CD8-positive, alpha-beta memory T cell (primary cell): ENCODE measurements around the gene C6orf141. TPM values are rescaled to one million over a fixed set of nuclear protein-coding genes. Genes with fewer than 3 reads are reported as not detected.
"Not testable (repeated sequence)": the region's sequence is repeated elsewhere in the genome, so short reads cannot be mapped to it uniquely, and the experiment has no call there.

Experiments used
- CTCF ChIA-PET: fragments of 350-600 bp; sonication (Branson Sonifier 250); formaldehyde crosslinking; loops from one replicate; lab custom pipeline; 2021; ENCODE audit warnings: antibody characterized with exemption; lab: Charles Lee
- POLR2A ChIA-PET: fragments of 350-600 bp; sonication (Branson Sonifier 250); formaldehyde crosslinking; loops from one replicate; lab custom pipeline; 2021; ENCODE audit warnings: antibody characterized with exemption; lab: Charles Lee
- DNase-seq, 5 donors: peaks; one replicate each; pipeline versions ENCODE4 v3.0.0 to v3.0.0-alpha.2; 2020 to 2022; ENCODE audit warnings: mixed read lengths in 1 of 5
- H3K27ac ChIP-seq: one replicate; pipeline ENCODE4 v1.7.0; 2013; ENCODE audit warnings: low read depth, mild to moderate bottlenecking, low read length, moderate library complexity
- H3K27me3 ChIP-seq: 2 replicates; pipeline ENCODE4 v1.7.0; 2013; ENCODE audit warnings: low read length, mild to moderate bottlenecking; ENCODE audit not compliant: insufficient read depth, poor library complexity, severe bottlenecking
- H3K36me3 ChIP-seq: 2 replicates; pipeline ENCODE4 v1.7.0; 2013; ENCODE audit warnings: mild to moderate bottlenecking, low read length, moderate library complexity; ENCODE audit not compliant: insufficient read depth
- H3K4me1 ChIP-seq: 2 replicates; pipeline ENCODE4 v1.7.0; 2013; ENCODE audit warnings: mild to moderate bottlenecking, low read length, moderate library complexity; ENCODE audit not compliant: insufficient read depth
- H3K4me3 ChIP-seq: 2 replicates; pipeline ENCODE4 v1.7.0; 2013; ENCODE audit warnings: mild to moderate bottlenecking, low read length
- H3K9me3 ChIP-seq: 2 replicates; pipeline ENCODE4 v1.7.0; 2013; ENCODE audit warnings: mild to moderate bottlenecking, low read length
- H3K27ac Mint-ChIP-seq, 8 donors: one replicate each; pipeline ENCODE4 v1.8.0; 2020 to 2021; ENCODE audit warnings: mixed read lengths in 8 of 8, mild to moderate bottlenecking in 6 of 8, inconsistent platforms in 3 of 8, moderate library complexity in 3 of 8
- H3K27me3 Mint-ChIP-seq, 2 donors: one replicate each; pipeline ENCODE4 v1.8.0; 2020 to 2021; ENCODE audit warnings: mixed read lengths in 2 of 2, mild to moderate bottlenecking in 1 of 2, moderate library complexity in 1 of 2
- H3K36me3 Mint-ChIP-seq, 3 donors: one replicate each; pipeline ENCODE4 v1.8.0; 2020 to 2021; ENCODE audit warnings: mixed read lengths in 3 of 3, inconsistent platforms in 1 of 3, mild to moderate bottlenecking in 1 of 3
- H3K4me1 Mint-ChIP-seq, 3 donors: one replicate each; pipeline ENCODE4 v1.8.0; 2020 to 2021; ENCODE audit warnings: mixed read lengths in 3 of 3, inconsistent platforms in 1 of 3, mild to moderate bottlenecking in 1 of 3
- H3K4me3 Mint-ChIP-seq, 7 donors: one replicate each; pipeline ENCODE4 v1.8.0; 2020 to 2021; ENCODE audit warnings: mixed read lengths in 7 of 7, mild to moderate bottlenecking in 6 of 7, moderate library complexity in 4 of 7, inconsistent platforms in 2 of 7
- H3K9me3 Mint-ChIP-seq, 5 donors: one replicate each; pipeline ENCODE4 v1.8.0; 2020 to 2022; ENCODE audit warnings: mixed read lengths in 5 of 5, mild to moderate bottlenecking in 3 of 5, moderate library complexity in 2 of 5, inconsistent platforms in 1 of 5
- polyA plus RNA-seq: library from polyadenylated mRNA; unstranded; fragments of 300-500 nt; fragmentation: Illumina TruSeq; gene quantifications from one replicate; pipeline ENCODE4 v1.2.3, GENCODE V29; 2021
- total RNA-seq, 2 experiments: library from RNA; stranded (reverse); gene quantifications; one replicate each; pipeline ENCODE4 v1.2.3, GENCODE V29; 2021

The C6orf141 gene
- total and polyA plus RNA-seq, 3 experiments from 2014 or later: not detected

- no peak for DNase-seq
- ChIA-PET CTCF (no interaction called here), POLR2A (no interaction called here)
- peaks cover 3 to 12% of the 10 kb centered on the region in 2 donors for H3K27me3 Mint-ChIP-seq
- H3K9me3 Mint-ChIP-seq: no peaks in the 10 kb centered on the region
- no peak overlapping the region for H3K4me3 Mint-ChIP-seq
- no peaks in the 10 kb centered on the region for H3K36me3 Mint-ChIP-seq
- Histone ChIP-seq H3K4me3 (no peak overlapping the region), H3K4me1 (no peaks in the 10 kb centered on the region), H3K9me3 (no peaks in the 10 kb centered on the region), H3K27me3 (no peaks in the 10 kb centered on the region), H3K36me3 (no peaks in the 10 kb centered on the region), H3K27ac (no peak overlapping the region)
- no peak overlapping the region for H3K27ac Mint-ChIP-seq
- H3K4me1 Mint-ChIP-seq: no peaks in the 10 kb centered on the region
Measured at GRCh38 chr6:49565855-49566254, 15.4 kb downstream of the C6orf141 start.

GRCh38 chr6:49570474-49571079, 20.1 kb downstream of the C6orf141 start:
- Mint-ChIP-seq H3K36me3 (no peaks in the 10 kb centered on the region), H3K4me3 (no peak overlapping the region), H3K4me1 (no peaks in the 10 kb centered on the region), H3K27me3 (peaks cover 0 to 3% of the 10 kb centered on the region in 2 donors), H3K9me3 (no peaks in the 10 kb centered on the region), H3K27ac (no peak overlapping the region)
- no peak overlapping the region for H3K27ac ChIP-seq
- ChIA-PET POLR2A (no interaction called here), CTCF (no interaction called here)
- H3K9me3 ChIP-seq: no peaks in the 10 kb centered on the region
- H3K36me3 ChIP-seq: no peaks in the 10 kb centered on the region
- DNase-seq: no peak
- H3K4me3 ChIP-seq: no peak overlapping the region
- no peaks in the 10 kb centered on the region for H3K27me3 ChIP-seq
- H3K4me1 ChIP-seq: no peaks in the 10 kb centered on the region

- Histone ChIP-seq H3K4me3 (no peak overlapping the region), H3K36me3 (no peaks in the 10 kb centered on the region), H3K4me1 (no peaks in the 10 kb centered on the region), H3K27me3 (no peaks in the 10 kb centered on the region), H3K27ac (no peak overlapping the region), H3K9me3 (no peaks in the 10 kb centered on the region)
- no peak for DNase-seq
- ChIA-PET POLR2A (no interaction called here), CTCF (no interaction called here)
- H3K4me1 Mint-ChIP-seq: no peaks in the 10 kb centered on the region
- peaks cover 0 to 4% of the 10 kb centered on the region in 2 donors for H3K27me3 Mint-ChIP-seq
- H3K36me3 Mint-ChIP-seq: no peaks in the 10 kb centered on the region
- no peak overlapping the region for H3K27ac Mint-ChIP-seq
- no peak overlapping the region for H3K4me3 Mint-ChIP-seq
- no peaks in the 10 kb centered on the region for H3K9me3 Mint-ChIP-seq
Measured at GRCh38 chr6:49576618-49577017, 26.1 kb downstream of the C6orf141 start.

- peaks cover 0 to 4% of the 10 kb centered on the region in 2 donors for H3K27me3 Mint-ChIP-seq
Measured at GRCh38 chr6:49579649-49580048, 29.2 kb downstream of the C6orf141 start.

GRCh38 chr6:49582529-49582928, 32.1 kb downstream of the C6orf141 start:
- no peak overlapping the region for H3K27ac ChIP-seq
- POLR2A ChIA-PET: no interaction called here
- H3K4me3 ChIP-seq: no peak overlapping the region
- DNase-seq: no peak
- CTCF ChIA-PET: no interaction called here
- no peaks in the 10 kb centered on the region for H3K4me1 ChIP-seq
- no peaks in the 10 kb centered on the region for H3K4me1 Mint-ChIP-seq
- H3K27me3 Mint-ChIP-seq: peaks cover 0 to 4% of the 10 kb centered on the region in 2 donors
- no peaks in the 10 kb centered on the region for H3K9me3 ChIP-seq
- H3K36me3 ChIP-seq: no peaks in the 10 kb centered on the region
- no peak overlapping the region for H3K4me3 Mint-ChIP-seq
- H3K27me3 ChIP-seq: no peaks in the 10 kb centered on the region
- peaks cover 0 to 2% (median 0%) of the 10 kb centered on the region in 5 donors for H3K9me3 Mint-ChIP-seq
- H3K36me3 Mint-ChIP-seq: no peaks in the 10 kb centered on the region
- H3K27ac Mint-ChIP-seq: no peak overlapping the region

More at GRCh38 chr6:49579649-49580048, 29.2 kb downstream of the C6orf141 start:
- no peak overlapping the region for H3K27ac ChIP-seq
- Mint-ChIP-seq H3K27ac (no peak overlapping the region), H3K4me1 (no peaks in the 10 kb centered on the region), H3K36me3 (no peaks in the 10 kb centered on the region), H3K4me3 (no peak overlapping the region), H3K9me3 (no peaks in the 10 kb centered on the region)
- H3K9me3 ChIP-seq: no peaks in the 10 kb centered on the region
- no peak overlapping the region for H3K4me3 ChIP-seq
- no peak for DNase-seq
- H3K27me3 ChIP-seq: no peaks in the 10 kb centered on the region
- H3K36me3 ChIP-seq: no peaks in the 10 kb centered on the region
- ChIA-PET POLR2A (no interaction called here), CTCF (no interaction called here)
- H3K4me1 ChIP-seq: no peaks in the 10 kb centered on the region

- CTCF ChIA-PET, H3K4me1 Mint-ChIP-seq: not testable (repeated sequence)
Measured at GRCh38 chr6:49587262-49587661, 36.8 kb downstream of the C6orf141 start.

More at GRCh38 chr6:49587262-49587661, 36.8 kb downstream of the C6orf141 start:
- H3K27ac ChIP-seq, H3K36me3 Mint-ChIP-seq, H3K27ac Mint-ChIP-seq, H3K36me3 ChIP-seq, DNase-seq, H3K9me3 Mint-ChIP-seq, POLR2A ChIA-PET, H3K4me3 ChIP-seq, H3K9me3 ChIP-seq, H3K4me3 Mint-ChIP-seq, H3K27me3 Mint-ChIP-seq, H3K27me3 ChIP-seq, H3K4me1 ChIP-seq: not testable (repeated sequence)

Other genes with a start within 250 kb of the C6orf141 start
- gene MMUT, start 87.4 kb upstream of the C6orf141 start, total RNA-seq: 10 to 100 TPM; 11.5 to 12.2 TPM
- gene MMUT, start 87.4 kb upstream of the C6orf141 start, polyA plus RNA-seq: 10.2 TPM
- 10 to 100 TPM; 17.3 to 19.7 TPM for gene CENPQ, start 87.3 kb upstream of the C6orf141 start, total RNA-seq
- gene CENPQ, start 87.3 kb upstream of the C6orf141 start, polyA plus RNA-seq: 4.3 TPM
- gene GLYATL3, start 50.7 kb upstream of the C6orf141 start, total RNA-seq: not detected
- not detected for gene GLYATL3, start 50.7 kb upstream of the C6orf141 start, polyA plus RNA-seq
- gene RHAG, start 86.2 kb downstream of the C6orf141 start, total RNA-seq: not detected
- not detected for gene RHAG, start 86.2 kb downstream of the C6orf141 start, polyA plus RNA-seq
- not detected for gene CRISP2, start 162.9 kb downstream of the C6orf141 start, total RNA-seq
- not detected for gene CRISP2, start 162.9 kb downstream of the C6orf141 start, polyA plus RNA-seq
- gene CRISP3, start 193.7 kb downstream of the C6orf141 start, total RNA-seq: not detected
- not detected for gene CRISP3, start 193.7 kb downstream of the C6orf141 start, polyA plus RNA-seq
- gene PGK2, start 236.6 kb downstream of the C6orf141 start, total RNA-seq: not detected
- not detected for gene PGK2, start 236.6 kb downstream of the C6orf141 start, polyA plus RNA-seq